KMS-11 (cell line): ENCODE results near the gene POLE3.

Experiments
- H2AFZ ChIP-seq: fragments of 200-600 bp; sonication (generic); 2 replicates; pipeline ENCODE4 v1.6.1; 2016; ENCODE audit warnings: antibody characterized with exemption, mixed run types, low read depth
- H3K27ac ChIP-seq: fragments of 200-600 bp; sonication (generic); 2 replicates; pipeline ENCODE4 v1.6.1; 2016; ENCODE audit warnings: mild to moderate bottlenecking, mixed run types
- H3K27me3 ChIP-seq: fragments of 200-600 bp; sonication (generic); 2 replicates; pipeline ENCODE4 v1.6.1; 2017; ENCODE audit warnings: mild to moderate bottlenecking, low read depth, mixed run types, moderate library complexity; ENCODE audit not compliant: insufficient read depth
- H3K36me3 ChIP-seq: fragments of 200-600 bp; sonication (generic); 2 replicates; pipeline ENCODE4 v1.6.1; 2017; ENCODE audit warnings: mild to moderate bottlenecking, mixed run types; ENCODE audit not compliant: insufficient read depth
- H3K4me1 ChIP-seq: fragments of 200-600 bp; sonication (generic); 2 replicates; pipeline ENCODE4 v1.6.1; 2016; ENCODE audit warnings: mild to moderate bottlenecking, low read depth, mixed run types; ENCODE audit not compliant: poor library complexity, severe bottlenecking
- H3K4me2 ChIP-seq: fragments of 200-600 bp; sonication (generic); 2 replicates; pipeline ENCODE4 v1.7.0; 2016; ENCODE audit warnings: mild to moderate bottlenecking, mixed run types
- H3K4me3 ChIP-seq: fragments of 200-600 bp; sonication (generic); IDR thresholded peaks from 2 replicates; pipeline ENCODE4 v1.6.1; 2017; ENCODE audit warnings: low read depth, low read length, mixed read lengths; ENCODE audit not compliant: insufficient read depth
- H3K79me2 ChIP-seq: fragments of 200-600 bp; sonication (generic); 2 replicates; pipeline ENCODE4 v1.6.1; 2016; ENCODE audit warnings: low read depth, mixed run types; ENCODE audit not compliant: insufficient read depth
- H3K9ac ChIP-seq: fragments of 200-600 bp; sonication (generic); 2 replicates; pipeline ENCODE4 v1.6.1; 2016; ENCODE audit warnings: mild to moderate bottlenecking, mixed run types
- H4K20me1 ChIP-seq: fragments of 200-600 bp; sonication (generic); 2 replicates; pipeline ENCODE4 v1.6.1; 2016; ENCODE audit warnings: mild to moderate bottlenecking, mixed run types; ENCODE audit not compliant: insufficient read depth
- TF ChIP-seq, protein P1 (sequence below): fragments of 200-600 bp; sonication (generic); conservative IDR thresholded peaks from 2 replicates; pipeline ENCODE4 v1.6.1; 2017; ENCODE audit warnings: low read depth, mild to moderate bottlenecking, antibody characterized with exemption, low read length, moderate library complexity, mixed read lengths

POLE3 gene

DNA sequence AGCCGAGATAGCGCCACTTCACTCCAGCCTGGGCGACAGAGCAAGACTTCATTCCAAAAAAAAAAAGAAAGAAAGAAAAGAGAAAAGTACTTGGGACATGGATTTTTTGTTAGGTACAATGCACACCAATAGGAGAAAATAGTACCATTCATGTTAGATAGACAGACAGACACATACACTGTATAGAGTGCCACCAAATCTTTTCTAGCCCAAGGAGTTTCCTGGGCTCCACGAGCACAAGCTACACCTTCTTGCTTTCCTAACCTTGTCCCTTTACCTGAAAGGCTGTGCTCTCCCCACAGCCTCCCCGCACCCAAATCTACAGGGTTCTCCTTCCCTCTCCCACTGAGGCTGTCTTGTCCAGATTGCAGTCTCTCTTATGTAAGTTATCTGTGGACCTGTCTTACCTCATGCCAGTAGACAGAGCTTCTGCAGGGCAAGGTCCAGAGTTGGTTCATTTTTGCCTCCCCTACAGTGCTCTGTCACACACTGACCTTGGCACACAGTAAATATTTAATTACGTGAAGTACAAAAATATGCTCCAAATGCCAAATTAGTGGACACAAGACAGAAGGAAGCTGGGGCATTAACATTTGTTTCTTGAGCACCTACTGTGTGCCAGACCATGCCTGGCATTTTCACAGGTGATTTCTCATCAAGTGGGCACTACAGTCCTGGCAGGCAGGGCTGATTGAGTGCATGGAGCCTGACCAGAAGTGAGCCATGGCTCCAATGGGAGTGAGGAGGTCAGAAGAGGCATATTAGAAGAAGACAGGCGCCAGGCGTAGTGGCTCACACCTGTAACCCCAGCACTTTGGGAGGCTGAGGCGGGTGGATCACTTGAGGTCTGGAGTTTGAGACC lies 15.2 kb downstream of the POLE3 start:
- H3K36me3 ChIP-seq: no peaks in the 10 kb centered on the region
- no peaks in the 10 kb centered on the region for H4K20me1 ChIP-seq
- peaks cover 6% of the 10 kb centered on the region for H3K4me1 ChIP-seq
- H3K27me3 ChIP-seq: no peaks in the 10 kb centered on the region
- H3K9ac ChIP-seq: no peak overlapping the region
- no peak overlapping the region for H2AFZ ChIP-seq
- no peaks in the 10 kb centered on the region for H3K79me2 ChIP-seq
- no peak overlapping the region for H3K27ac ChIP-seq
- no peak overlapping the region for H3K4me3 ChIP-seq
- no peak overlapping the region for H3K4me2 ChIP-seq
- TF ChIP-seq, protein P1, sequence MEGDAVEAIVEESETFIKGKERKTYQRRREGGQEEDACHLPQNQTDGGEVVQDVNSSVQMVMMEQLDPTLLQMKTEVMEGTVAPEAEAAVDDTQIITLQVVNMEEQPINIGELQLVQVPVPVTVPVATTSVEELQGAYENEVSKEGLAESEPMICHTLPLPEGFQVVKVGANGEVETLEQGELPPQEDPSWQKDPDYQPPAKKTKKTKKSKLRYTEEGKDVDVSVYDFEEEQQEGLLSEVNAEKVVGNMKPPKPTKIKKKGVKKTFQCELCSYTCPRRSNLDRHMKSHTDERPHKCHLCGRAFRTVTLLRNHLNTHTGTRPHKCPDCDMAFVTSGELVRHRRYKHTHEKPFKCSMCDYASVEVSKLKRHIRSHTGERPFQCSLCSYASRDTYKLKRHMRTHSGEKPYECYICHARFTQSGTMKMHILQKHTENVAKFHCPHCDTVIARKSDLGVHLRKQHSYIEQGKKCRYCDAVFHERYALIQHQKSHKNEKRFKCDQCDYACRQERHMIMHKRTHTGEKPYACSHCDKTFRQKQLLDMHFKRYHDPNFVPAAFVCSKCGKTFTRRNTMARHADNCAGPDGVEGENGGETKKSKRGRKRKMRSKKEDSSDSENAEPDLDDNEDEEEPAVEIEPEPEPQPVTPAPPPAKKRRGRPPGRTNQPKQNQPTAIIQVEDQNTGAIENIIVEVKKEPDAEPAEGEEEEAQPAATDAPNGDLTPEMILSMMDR: no peak

DNA sequence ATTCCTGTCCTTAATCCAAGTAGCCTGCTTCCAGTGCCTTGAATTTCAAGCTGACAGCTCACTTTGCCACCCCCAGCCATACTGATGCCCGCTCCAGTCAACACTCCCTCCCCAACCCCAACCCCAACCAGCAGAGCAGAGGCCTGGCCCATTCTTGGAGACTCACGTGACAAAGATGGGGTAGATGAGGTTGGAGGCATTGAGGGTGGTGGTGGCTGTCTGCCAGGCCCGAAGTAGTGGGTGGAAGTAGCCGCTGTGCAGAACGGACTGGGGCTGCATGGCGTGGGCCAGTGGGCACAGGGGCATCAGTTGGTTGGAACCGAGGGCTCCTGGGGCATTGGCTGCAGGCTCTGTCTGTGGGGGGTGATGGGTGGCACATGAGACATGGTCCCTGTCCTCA lies 17.2 kb downstream of the POLE3 start:
- Histone ChIP-seq H3K79me2 (no peaks in the 10 kb centered on the region), H3K4me1 (no peaks in the 10 kb centered on the region), H3K27ac (no peak overlapping the region), H3K36me3 (no peaks in the 10 kb centered on the region), H3K9ac (no peak overlapping the region), H3K4me2 (no peak overlapping the region), H3K27me3 (no peaks in the 10 kb centered on the region), H4K20me1 (no peaks in the 10 kb centered on the region), H3K4me3 (no peak overlapping the region), H2AFZ (no peak overlapping the region)
- TF ChIP-seq, protein P1: no peak

GRCh38 chr9:113391917-113392316 lies 18.6 kb downstream of the POLE3 start:
- no peaks in the 10 kb centered on the region for H3K4me1 ChIP-seq
- H2AFZ ChIP-seq: no peak overlapping the region
- H4K20me1 ChIP-seq: no peaks in the 10 kb centered on the region
- H3K79me2 ChIP-seq: no peaks in the 10 kb centered on the region
- H3K27ac ChIP-seq: no peak overlapping the region
- TF ChIP-seq, protein P1: no peak
- H3K4me2 ChIP-seq: no peak overlapping the region
- H3K4me3 ChIP-seq: no peak overlapping the region
- H3K36me3 ChIP-seq: no peaks in the 10 kb centered on the region
- H3K27me3 ChIP-seq: no peaks in the 10 kb centered on the region
- H3K9ac ChIP-seq: no peak overlapping the region

GRCh38 chr9:113390192-113390960 lies 20.1 kb downstream of the POLE3 start:
- H3K27ac ChIP-seq: no peak overlapping the region
- H3K4me1 ChIP-seq: no peaks in the 10 kb centered on the region
- no peaks in the 10 kb centered on the region for H3K36me3 ChIP-seq
- no peak overlapping the region for H3K4me3 ChIP-seq
- H3K27me3 ChIP-seq: no peaks in the 10 kb centered on the region
- no peaks in the 10 kb centered on the region for H4K20me1 ChIP-seq
- H3K4me2 ChIP-seq: no peak overlapping the region
- H3K9ac ChIP-seq: no peak overlapping the region
- H2AFZ ChIP-seq: no peak overlapping the region
- TF ChIP-seq, protein P1: no peak
- no peaks in the 10 kb centered on the region for H3K79me2 ChIP-seq
